Uterus (tissue), 4 donors: ENCODE data around the gene HEXIM1. TPM values are rescaled to one million over a fixed set of nuclear protein-coding genes. Genes with fewer than 3 reads are reported as not detected.

ENCODE experiments used
- DNase-seq, 2 donors: peaks; one replicate each; pipeline ENCODE4 v3.0.0-alpha.2; 2019 to 2020
- H3K27ac ChIP-seq, 2 donors: fragments of 200-600 bp; sonication (generic); 1 replicate in 1 of 2; 2 replicates in 1 of 2; pipeline ENCODE4 v1.5.1; 2016 to 2018
- H3K27me3 ChIP-seq, 2 donors: fragments of 200-600 bp; sonication (generic); one replicate each; pipeline ENCODE4 v1.5.1; 2018 to 2019; ENCODE audit warnings: control low read depth in 1 of 2
- H3K36me3 ChIP-seq, 2 donors: fragments of 200-600 bp; sonication (generic); one replicate each; pipeline ENCODE4 v1.5.1; 2019; ENCODE audit warnings: control low read depth in 1 of 2
- H3K4me1 ChIP-seq, 2 donors: fragments of 200-600 bp; sonication (generic); one replicate each; pipeline ENCODE4 v1.5.1; 2018 to 2019; ENCODE audit warnings: control low read depth in 1 of 2
- H3K4me3 ChIP-seq, 2 donors: fragments of 200-600 bp; sonication (generic); 1 replicate in 1 of 2; 2 replicates in 1 of 2; pipeline ENCODE4 v1.5.1; 2018 to 2019; ENCODE audit warnings: mild to moderate bottlenecking in 1 of 2
- H3K9me3 ChIP-seq, 2 donors: fragments of 200-600 bp; sonication (generic); one replicate each; pipeline ENCODE4 v1.5.1; 2019; ENCODE audit warnings: control low read depth in 1 of 2
- CTCF ChIP-seq, 4 experiments: fragments of 200-600 bp in 2 of 4; fragments of 450-650 bp in 2 of 4; sonication (generic) in 2 of 4; IDR thresholded peaks; one replicate each; pipeline ENCODE4 v1.5.1; 2016 to 2019; ENCODE audit warnings: antibody characterized with exemption in 4 of 4, mild to moderate bottlenecking in 2 of 4, moderate library complexity in 1 of 4
- POLR2A ChIP-seq, 2 donors: fragments of 450-650 bp; IDR thresholded peaks; one replicate each; pipeline ENCODE4 v1.6.1; 2016; ENCODE audit warnings: antibody characterized with exemption in 2 of 2, mild to moderate bottlenecking in 1 of 2, moderate library complexity in 1 of 2
- intact Hi-C: fragments of 100-400 bp; cut with DNase I; formaldehyde crosslinking; loops from one replicate; pipeline ENCODE4 v1.15.1; 2023; ENCODE audit warnings: low total_unique reads
- total RNA-seq, 4 donors: library from RNA; depleted of rRNA in 3 of 4; stranded (reverse); fragments of >200 nt in 3 of 4; gene quantifications; one replicate each; pipeline versions ENCODE4 v1.1.0 to v1.2.4, GENCODE V29; 2014 to 2023
- donor health status: DM: yes; HTN: yes; CAD: no.

The HEXIM1 gene
- total RNA-seq, 4 donors from 2014 or later: 23.8 to 60.6 (median 26.7) TPM

DNA sequence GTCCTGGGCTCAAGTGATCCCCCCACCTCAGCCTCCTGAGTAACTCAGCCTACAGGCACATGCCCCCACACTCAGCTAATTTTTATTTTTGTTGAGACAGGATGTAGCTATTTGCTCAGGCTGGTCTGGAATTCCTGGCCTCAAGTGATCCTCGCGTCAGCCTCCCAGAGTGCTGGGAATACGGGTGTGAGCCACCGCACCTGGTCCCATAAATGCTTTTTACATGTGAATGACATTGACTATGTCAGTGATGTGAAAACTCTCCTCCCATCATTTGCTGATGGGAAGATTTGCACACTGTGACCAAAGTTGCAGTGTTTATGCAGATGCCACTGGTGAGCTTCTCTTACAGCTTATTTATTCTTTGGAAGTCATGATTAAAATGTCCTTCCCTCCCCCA, 30.9 kb upstream of the HEXIM1 start:
- Histone ChIP-seq H3K9me3 (no peaks in the 10 kb centered on the region), H3K36me3 (no peaks in the 10 kb centered on the region), H3K4me3 (no peak overlapping the region), H3K27me3 (no peaks in the 10 kb centered on the region), H3K27ac (no peak overlapping the region), H3K4me1 (no peaks in the 10 kb centered on the region)
- no peak for DNase-seq
- no peak for TF ChIP-seq CTCF (IDR thresholded peaks at IDR 0.05)
- TF ChIP-seq POLR2A (IDR thresholded peaks at IDR 0.05): no peak
- intact Hi-C loops: no loop called here

GRCh38 chr17:45117848-45118646, 30.2 kb upstream of the HEXIM1 start:
- H3K36me3 ChIP-seq: no peaks in the 10 kb centered on the region
- no peaks in the 10 kb centered on the region for H3K27me3 ChIP-seq
- H3K4me3 ChIP-seq: no peak overlapping the region
- TF ChIP-seq CTCF (IDR thresholded peaks at IDR 0.05) (no peak), POLR2A (IDR thresholded peaks at IDR 0.05) (no peak)
- no peaks in the 10 kb centered on the region for H3K9me3 ChIP-seq
- no peaks in the 10 kb centered on the region for H3K4me1 ChIP-seq
- intact Hi-C loops: no loop called here
- H3K27ac ChIP-seq: no peak overlapping the region
- DNase-seq: no peak

DNA sequence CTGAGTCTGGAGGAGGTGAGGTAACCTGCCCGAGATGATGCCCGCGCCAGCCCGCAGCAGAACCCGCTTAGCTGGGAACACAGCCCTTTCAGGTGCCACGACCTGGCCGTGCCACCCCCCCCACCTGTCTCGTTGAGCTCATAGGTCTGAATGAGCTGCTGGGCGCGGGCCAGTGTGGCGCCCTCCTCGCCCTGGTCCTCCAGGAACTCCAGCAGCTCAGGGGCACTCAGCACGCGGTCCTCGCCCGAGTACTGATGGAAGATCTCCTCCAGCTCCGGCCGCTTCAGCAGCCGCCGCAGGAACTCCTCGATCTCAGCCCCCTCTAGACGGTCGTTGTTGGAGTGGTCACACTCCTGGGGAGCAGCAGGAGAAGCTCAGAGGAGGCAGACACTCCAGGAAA, 29.6 kb upstream of the HEXIM1 start:
- no peaks in the 10 kb centered on the region for H3K36me3 ChIP-seq
- no peak for DNase-seq
- TF ChIP-seq POLR2A (IDR thresholded peaks at IDR 0.05): no peak
- TF ChIP-seq CTCF (IDR thresholded peaks at IDR 0.05): no peak
- no peaks in the 10 kb centered on the region for H3K9me3 ChIP-seq
- intact Hi-C loops: no loop called here
- no peaks in the 10 kb centered on the region for H3K27me3 ChIP-seq
- no peak overlapping the region for H3K27ac ChIP-seq
- no peak overlapping the region for H3K4me3 ChIP-seq
- H3K4me1 ChIP-seq: peaks cover 0 to under 1% of the 10 kb centered on the region in 2 donors

- intact Hi-C loops: no loop called here
- Histone ChIP-seq H3K27ac (no peak overlapping the region), H3K27me3 (no peaks in the 10 kb centered on the region), H3K9me3 (no peaks in the 10 kb centered on the region), H3K4me3 (no peak overlapping the region), H3K4me1 (peaks cover 0 to 10% of the 10 kb centered on the region in 2 donors), H3K36me3 (no peaks in the 10 kb centered on the region)
- no peak for DNase-seq
- TF ChIP-seq CTCF (IDR thresholded peaks at IDR 0.05): no peak
Measured at GRCh38 chr17:45119964-45120363, 28.3 kb upstream of the HEXIM1 start.

DNA sequence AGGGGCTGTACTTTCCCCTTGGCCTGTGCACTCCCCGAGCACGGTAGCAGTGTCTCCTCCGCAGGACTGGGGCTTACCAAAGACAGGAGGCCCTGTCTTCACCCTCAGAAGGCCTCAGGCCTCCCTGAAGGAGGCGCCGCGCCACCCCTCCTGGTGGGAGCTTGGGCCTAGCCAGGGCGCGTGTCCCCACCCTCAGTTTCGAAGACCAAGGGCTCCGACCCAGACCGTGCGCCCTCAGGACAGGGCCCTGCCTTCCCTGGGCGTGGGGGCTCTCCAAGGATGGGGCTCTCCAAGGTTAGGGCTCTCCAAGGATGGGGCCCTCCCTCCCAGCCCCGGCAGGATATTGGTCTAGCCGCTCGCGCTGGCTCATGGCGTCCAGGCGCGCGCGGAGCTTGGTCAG, 27.7 kb upstream of the HEXIM1 start:
- no peaks in the 10 kb centered on the region for H3K9me3 ChIP-seq
- TF ChIP-seq POLR2A (IDR thresholded peaks at IDR 0.05) (no peak), CTCF (IDR thresholded peaks at IDR 0.05) (no peak)
- peaks cover 0 to 10% of the 10 kb centered on the region in 2 donors for H3K4me1 ChIP-seq
- intact Hi-C loops: no loop called here
- no peak overlapping the region for H3K4me3 ChIP-seq
- H3K36me3 ChIP-seq: no peaks in the 10 kb centered on the region
- no peak for DNase-seq
- H3K27me3 ChIP-seq: no peaks in the 10 kb centered on the region
- no peak overlapping the region for H3K27ac ChIP-seq
